GM18499 (cell line): ENCODE data around the gene NF2.

Source experiments
- ATAC-seq: cut with Tn5 transposase; IDR thresholded peaks from one replicate; pipeline ENCODE4 v1.9.1; 2021; ENCODE audit warnings: moderate number of reproducible peaks; ENCODE audit not compliant: insufficient read depth, unreplicated experiment

Gene NF2

GRCh38 chr22:29716814-29717545 is 113.5 kb downstream of the NF2 start:
- ATAC-seq = no peak

GRCh38 chr22:29717789-29718188 is 114.4 kb downstream of the NF2 start:
- ATAC-seq = no peak

- no peak for ATAC-seq
These were observed 115.8 kb downstream of the NF2 start for GRCh38 chr22:29718949-29719898.

- ATAC-seq = no peak
These were observed 116.6 kb downstream of the NF2 start, which contains the start of gene CABP7 for GRCh38 chr22:29719899-29720645. Gene CABP7, plus strand, starts transcription at chr22:29720003. Its CDS starts 422 bp downstream, at chr22:29720425.

- no peak for ATAC-seq
These were observed 117.4 kb downstream of the NF2 start for GRCh38 chr22:29720811-29721323.

- ATAC-seq = no peak
These were observed 118.7 kb downstream of the NF2 start for GRCh38 chr22:29722151-29722550.

GRCh38 chr22:29722587-29722986 is 119.2 kb downstream of the NF2 start:
- ATAC-seq = no peak

GRCh38 chr22:29723766-29724165 is 120.3 kb downstream of the NF2 start:
- no peak for ATAC-seq

GRCh38 chr22:29724843-29725242 is 121.4 kb downstream of the NF2 start:
- no peak for ATAC-seq

GRCh38 chr22:29726106-29726505 is 122.7 kb downstream of the NF2 start:
- ATAC-seq = no peak

GRCh38 chr22:29726512-29727130 is 123.2 kb downstream of the NF2 start:
- no peak for ATAC-seq

GRCh38 chr22:29727131-29727523 is 123.7 kb downstream of the NF2 start:
- ATAC-seq = no peak

- ATAC-seq = no peak
These were observed 125.7 kb downstream of the NF2 start for GRCh38 chr22:29729161-29729560.

- no peak for ATAC-seq
These were observed 127.8 kb downstream of the NF2 start for GRCh38 chr22:29731058-29731850.

- ATAC-seq = no peak
These were observed 129.4 kb downstream of the NF2 start for GRCh38 chr22:29732883-29733282.

- ATAC-seq = no peak
These were observed 130.1 kb downstream of the NF2 start for GRCh38 chr22:29733362-29734201.

- no peak for ATAC-seq
These were observed 131.0 kb downstream of the NF2 start for GRCh38 chr22:29734406-29734805.

- no peak for ATAC-seq
These were observed 131.4 kb downstream of the NF2 start for GRCh38 chr22:29734838-29735237.
